ENCODE data around the gene RALBP1.

- TF ChIP-seq POLR3A (IDR thresholded peaks at IDR 0.05; ENCODE audit: borderline replicate concordance, extremely low read depth, insufficient read depth, insufficient read length): no peak
- no peak for TF ChIP-seq BHLHE40 (IDR thresholded peaks at IDR 0.05; ENCODE audit: low read length)
These were observed 99.3 kb downstream of the RALBP1 start for GRCh38 chr18:9574473-9575115.

Data from K562 (cell line).